Fibroblast of lung (primary cell): ENCODE data around the gene MAN2B2. TPM values are rescaled to one million over a fixed set of nuclear protein-coding genes. Genes with fewer than 3 reads are reported as not detected.

Experiments used
- DNase-seq, 2 donors: peaks; one replicate each; pipeline versions ENCODE4 v3.0.0 to v3.0.0-alpha.2; 2010; ENCODE audit warnings: low read depth in 2 of 2
- H2AFZ ChIP-seq: 2 replicates; pipeline ENCODE4 v1.5.1; 2012; ENCODE audit warnings: low read length, control low read depth, inconsistent platforms
- H3K27ac ChIP-seq: 2 replicates; pipeline ENCODE4 v1.5.1; 2011; ENCODE audit warnings: low read length, control low read depth; ENCODE audit not compliant: insufficient read depth
- H3K27me3 ChIP-seq: 2 replicates; pipeline ENCODE4 v1.5.1; 2011; ENCODE audit warnings: mild to moderate bottlenecking, low read length; ENCODE audit not compliant: control insufficient read depth, insufficient read depth
- H3K36me3 ChIP-seq: 2 replicates; pipeline ENCODE4 v1.5.1; 2011; ENCODE audit warnings: low read length; ENCODE audit not compliant: control insufficient read depth, insufficient read depth
- H3K4me1 ChIP-seq: 2 replicates; pipeline ENCODE4 v1.5.1; 2011; ENCODE audit warnings: low read length; ENCODE audit not compliant: control insufficient read depth, insufficient read depth; ENCODE audit errors: extremely low read depth
- H3K4me2 ChIP-seq: 2 replicates; pipeline ENCODE4 v1.5.1; 2011; ENCODE audit warnings: low read length, control low read depth; ENCODE audit not compliant: insufficient read depth; ENCODE audit errors: extremely low read depth
- H3K4me3 ChIP-seq, 4 experiments: fragments of 200-600 bp in 1 of 4; sonication (generic) in 1 of 4; replicated peaks in 1 of 4; 2 replicates each; pipeline ENCODE4 v1.5.1; 2011 to 2016; ENCODE audit warnings: low read length in 4 of 4, low read depth in 3 of 4, mild to moderate bottlenecking in 3 of 4, control low read depth in 2 of 4, inconsistent platforms in 1 of 4, mixed read lengths in 1 of 4; ENCODE audit not compliant: insufficient read depth in 1 of 4; ENCODE audit errors: control extremely low read depth in 1 of 4
- H3K79me2 ChIP-seq: 2 replicates; pipeline ENCODE4 v1.5.1; 2012; ENCODE audit warnings: mild to moderate bottlenecking, low read length, inconsistent platforms; ENCODE audit not compliant: control insufficient read depth, insufficient read depth
- H3K9ac ChIP-seq: 2 replicates; pipeline ENCODE4 v1.5.1; 2011; ENCODE audit warnings: mild to moderate bottlenecking, low read length, control low read depth; ENCODE audit not compliant: insufficient read depth
- H3K9me3 ChIP-seq: 2 replicates; pipeline ENCODE4 v1.5.1; 2012; ENCODE audit warnings: low read depth, low read length; ENCODE audit not compliant: control insufficient read depth, insufficient read depth
- H4K20me1 ChIP-seq: 2 replicates; pipeline ENCODE4 v1.5.1; 2011; ENCODE audit warnings: low read length; ENCODE audit not compliant: control insufficient read depth, insufficient read depth; ENCODE audit errors: extremely low read depth
- CTCF ChIP-seq, 2 donors: IDR thresholded peaks in 1 of 2; conservative IDR thresholded peaks in 1 of 2; 1 replicate in 1 of 2; 2 replicates in 1 of 2; pipeline ENCODE4 v1.5.1; 2011 to 2012; ENCODE audit warnings: low read length in 2 of 2, control low read depth in 1 of 2, inconsistent platforms in 1 of 2, low read depth in 1 of 2, mild to moderate bottlenecking in 1 of 2
- EZH2 ChIP-seq: IDR thresholded peaks from 2 replicates; pipeline ENCODE4 v1.5.1; 2012; ENCODE audit warnings: low read length, control low read depth, mild to moderate bottlenecking; ENCODE audit errors: missing control alignments
- polyA plus RNA-seq, 2 donors: library from polyadenylated mRNA; depleted of rRNA in 1 of 2; stranded (reverse) in 1 of 2; unstranded in 1 of 2; fragments of >200 nt; gene quantifications; 2 replicates each; pipeline ENCODE4 v1.2.1, GENCODE V29; 2011 to 2012; ENCODE audit warnings: missing spikeins in 1 of 2
- total RNA-seq: library from RNA; depleted of rRNA; stranded (reverse); fragments of >200 nt; gene quantifications from 2 replicates; pipeline ENCODE4 v1.2.1, GENCODE V29; 2014

The MAN2B2 gene
- total and polyA plus RNA-seq, 2 donors (not counting 1 experiment from before 2014, with no cell fraction given): 19.0 to 27.2 TPM

- Histone ChIP-seq H3K9me3 (no peaks in the 10 kb centered on the region), H3K27ac (no peak overlapping the region), H3K4me1 (no peaks in the 10 kb centered on the region), H3K36me3 (no peaks in the 10 kb centered on the region), H2AFZ (no peak overlapping the region), H3K4me2 (no peak overlapping the region), H4K20me1 (no peaks in the 10 kb centered on the region), H3K4me3 (no peak overlapping the region), H3K27me3 (no peaks in the 10 kb centered on the region), H3K79me2 (no peaks in the 10 kb centered on the region), H3K9ac (no peak overlapping the region)
- TF ChIP-seq CTCF (conservative IDR thresholded peaks at IDR 0.05 in 1 of 2, IDR thresholded peaks at IDR 0.05 in 1 of 2; ENCODE audit: low read depth in 1 of 2, low read length in 2 of 2) (no peak), EZH2 (no peak)
- no peak for DNase-seq
These were observed 46.0 kb upstream of the MAN2B2 start for GRCh38 chr4:6529021-6529420.

DNA sequence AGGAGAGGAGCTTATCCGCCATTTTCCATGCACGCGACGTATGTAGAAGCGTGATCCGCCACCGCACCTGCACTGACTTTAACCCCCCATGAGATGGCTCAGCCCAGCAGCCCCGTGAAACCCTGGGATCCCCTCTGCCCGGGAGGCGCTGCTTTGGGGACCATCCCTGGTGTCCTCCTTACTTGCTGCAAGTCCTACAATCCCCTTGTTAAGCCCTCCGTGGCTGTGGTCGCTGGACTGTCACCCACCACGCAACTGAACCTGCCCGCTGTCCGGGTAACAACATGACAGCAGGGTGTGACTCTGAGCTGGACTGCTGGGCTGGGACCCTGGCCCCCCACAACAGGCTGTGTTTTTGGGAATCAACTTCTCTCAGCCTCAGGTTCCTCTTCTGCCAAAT lies 44.7 kb upstream of the MAN2B2 start:
- H3K4me3 ChIP-seq: no peak overlapping the region
- TF ChIP-seq EZH2 (no peak), CTCF (conservative IDR thresholded peaks at IDR 0.05 in 1 of 2, IDR thresholded peaks at IDR 0.05 in 1 of 2; ENCODE audit: low read depth in 1 of 2, low read length in 2 of 2) (no peak)
- H3K9ac ChIP-seq: no peak overlapping the region
- no peak for DNase-seq
- no peak overlapping the region for H3K4me2 ChIP-seq
- no peaks in the 10 kb centered on the region for H3K27me3 ChIP-seq
- no peaks in the 10 kb centered on the region for H3K79me2 ChIP-seq
- no peaks in the 10 kb centered on the region for H3K36me3 ChIP-seq
- H4K20me1 ChIP-seq: no peaks in the 10 kb centered on the region
- H3K9me3 ChIP-seq: no peaks in the 10 kb centered on the region
- no peak overlapping the region for H3K27ac ChIP-seq
- H2AFZ ChIP-seq: no peak overlapping the region
- H3K4me1 ChIP-seq: no peaks in the 10 kb centered on the region

- Histone ChIP-seq H3K27me3 (no peaks in the 10 kb centered on the region), H3K79me2 (no peaks in the 10 kb centered on the region), H3K27ac (no peak overlapping the region), H3K9ac (no peak overlapping the region), H3K4me3 (no peak overlapping the region), H4K20me1 (no peaks in the 10 kb centered on the region), H3K4me1 (no peaks in the 10 kb centered on the region), H3K9me3 (no peaks in the 10 kb centered on the region), H2AFZ (no peak overlapping the region), H3K4me2 (no peak overlapping the region), H3K36me3 (no peaks in the 10 kb centered on the region)
- no peak for TF ChIP-seq EZH2
- DNase-seq: no peak
These were observed 44.0 kb upstream of the MAN2B2 start for GRCh38 chr4:6530964-6531363.
